GM12878 (cell line): Measurements from ENCODE around the gene CELF2. TPM values are rescaled to one million over a fixed set of nuclear protein-coding genes. Genes with fewer than 3 reads are reported as not detected.
A peak's percentile ranks its signal among the peaks of the same experiment; 100 is the strongest.

Source experiments
- ATAC-seq: fragments of 200-7000 bp; cut with Tn5 transposase; 3 replicates; pipeline ENCODE4 v1.9.1; 2020; ENCODE audit warnings: mild to moderate bottlenecking, moderate library complexity
- BruUV-seq: library from RNA; stranded (reverse); fragments of 400-500 nt; replicated peaks from 2 replicates; lab custom pipeline; 2021; lab: Mats Ljungman, UMichigan
- CTCF ChIA-PET: fragments of 300-600 bp; sonication (Branson Sonifier 250); formaldehyde crosslinking; extraction: SDS; loops from one replicate; lab custom pipeline; 2021; ENCODE audit warnings: inconsistent platforms; lab: Yijun Ruan, JAX
- POLR2A ChIA-PET: fragments of 350-600 bp; formaldehyde crosslinking; extraction: SDS; loops from one replicate; lab custom pipeline; 2021; ENCODE audit warnings: inconsistent platforms; lab: Charles Lee
- RAD21 ChIA-PET: fragments of 300-600 bp; sonication (Branson Sonifier 250); formaldehyde crosslinking; loops from one replicate; lab custom pipeline; 2023; ENCODE audit warnings: antibody characterized with exemption; ENCODE audit not compliant: unreplicated experiment; lab: Charles Lee
- SMC1A ChIA-PET: fragments of 300-600 bp; sonication (Branson Sonifier 250); formaldehyde crosslinking; loops from one replicate; lab custom pipeline; 2023; ENCODE audit not compliant: unreplicated experiment, uncharacterized antibody; lab: Charles Lee
- DNase-seq: peaks from one replicate; pipeline ENCODE4 v3.0.0-alpha.2; 2011; ENCODE audit warnings: low read depth, low spot score
- FAIRE-seq: peaks from 3 replicates; lab custom pipeline; 2011; peaks lifted over from hg19 to GRCh38; lab: Jason Lieb, UNC
- H2AFZ ChIP-seq: 2 replicates; pipeline ENCODE4 v1.6.0; 2011; ENCODE audit warnings: low read depth, low read length, control low read depth; ENCODE audit not compliant: control insufficient read depth
- H3K27ac ChIP-seq: 2 replicates; pipeline ENCODE4 v1.5.1; 2011; ENCODE audit warnings: control low read depth; ENCODE audit not compliant: control insufficient read depth, insufficient read depth
- H3K27me3 ChIP-seq, 2 experiments: replicated peaks in 1 of 2; 2 replicates each; pipeline versions ENCODE4 v1.6.0 to v1.6.1; 2011; ENCODE audit warnings: low read length in 1 of 2; ENCODE audit not compliant: control insufficient read depth in 2 of 2, insufficient read depth in 2 of 2
- H3K36me3 ChIP-seq, 2 experiments: 2 replicates each; pipeline ENCODE4 v1.5.1; 2011; ENCODE audit warnings: low read length in 1 of 2; ENCODE audit not compliant: control insufficient read depth in 2 of 2, insufficient read depth in 2 of 2
- H3K4me1 ChIP-seq: 2 replicates; pipeline ENCODE4 v1.6.1; 2011; ENCODE audit warnings: mild to moderate bottlenecking, low read length, moderate library complexity, mixed read lengths; ENCODE audit not compliant: control insufficient read depth, insufficient read depth
- H3K4me2 ChIP-seq: 2 replicates; pipeline ENCODE4 v1.6.0; 2011; ENCODE audit warnings: control low read depth; ENCODE audit not compliant: control insufficient read depth, insufficient read depth
- H3K4me3 ChIP-seq: fragments of 200-600 bp; sonication (generic); 2 replicates; pipeline ENCODE4 v1.5.1; 2016
- H3K79me2 ChIP-seq: 2 replicates; pipeline ENCODE4 v1.6.0; 2011; ENCODE audit warnings: low read length; ENCODE audit not compliant: control insufficient read depth, insufficient read depth
- H3K9ac ChIP-seq: 2 replicates; pipeline ENCODE4 v1.8.0; 2011; ENCODE audit warnings: low read length, control low read depth, mixed read lengths; ENCODE audit not compliant: control insufficient read depth, insufficient read depth
- H3K9me3 ChIP-seq: replicated peaks from 3 replicates; pipeline ENCODE4 v1.5.1; 2011; ENCODE audit warnings: mild to moderate bottlenecking, low read length; ENCODE audit not compliant: control insufficient read depth, insufficient read depth
- H4K20me1 ChIP-seq: 2 replicates; pipeline ENCODE4 v1.6.0; 2011; ENCODE audit not compliant: control insufficient read depth, insufficient read depth
- ASH2L ChIP-seq: fragments of 300-600, 200-600 bp; sonication (generic); IDR thresholded peaks from 2 replicates; pipeline ENCODE4 v1.6.1; 2017; ENCODE audit warnings: low read depth, mild to moderate bottlenecking, borderline replicate concordance
- NBN ChIP-seq: fragments of 450-650 bp; IDR thresholded peaks from 2 replicates; pipeline ENCODE4 v1.6.1; 2016
- PML ChIP-seq: IDR thresholded peaks from 2 replicates; pipeline ENCODE4 v1.6.1; 2012; ENCODE audit warnings: low read length, inconsistent platforms
- WGBS: methylation state at CpG from one replicate; pipeline ENCODE4 v1.1.6; 2016; ENCODE audit warnings: low lambda C conversion rate; ENCODE audit not compliant: insufficient replicate concordance, insufficient coverage; ENCODE audit errors: missing lambda C conversion rate; 5-methylcytosine and 5-hydroxymethylcytosine counted together
- in situ Hi-C: fragments of 300-500 bp; cut with MboI; formaldehyde crosslinking; loops from 9 replicates; pipeline ENCODE4 v1.14.3; 2018; ENCODE audit warnings: mixed read lengths
- intact Hi-C: fragments of 100-400 bp; cut with micrococcal nuclease; formaldehyde crosslinking; loops from one replicate; pipeline ENCODE4 v1.14.2; 2022; ENCODE audit not compliant: unreplicated experiment
- polyA plus RNA-seq, 11 experiments: library from polyadenylated mRNA; depleted of rRNA in 4 of 11; unstranded in 6 of 11; stranded (reverse) in 5 of 11; fragments of >200 nt; fragmentation: Nextera tagmentation in 4 of 11; fragmentation: Illumina TruSeq in 1 of 11; extraction: Ambion mirVana in 4 of 11; extraction: Trizol in 1 of 11; gene quantifications; 1 replicate in 1 of 11; 2 replicates in 10 of 11; pipeline versions ENCODE4 v1.2.1 to v1.2.3, GENCODE V29; 2011 to 2016; ENCODE audit warnings: inconsistent platforms in 2 of 11, missing spikeins in 2 of 11, low read depth in 1 of 11
- total RNA-seq, 4 experiments: library from RNA; depleted of rRNA in 3 of 4; stranded (reverse); fragments of >200 nt in 3 of 4; fragmentation: Illumina TruSeq in 1 of 4; extraction: Trizol in 1 of 4; gene quantifications; 2 replicates each; pipeline versions ENCODE4 v1.2.1 to v1.2.3, GENCODE V29; 2013 to 2021
- TF ChIP-seq, protein P1 (sequence below): IDR thresholded peaks from 2 replicates; pipeline ENCODE4 v1.6.1; 2011; ENCODE audit warnings: mild to moderate bottlenecking, low read depth, low read length, moderate library complexity; ENCODE audit not compliant: insufficient replicate concordance

The CELF2 gene
- total and polyA plus RNA-seq, 10 of the 15 experiments (the other 5 are each of a cell fraction or from before 2014, with no cell fraction given) = 20.8 to 129 (median 86.3) TPM

DNA sequence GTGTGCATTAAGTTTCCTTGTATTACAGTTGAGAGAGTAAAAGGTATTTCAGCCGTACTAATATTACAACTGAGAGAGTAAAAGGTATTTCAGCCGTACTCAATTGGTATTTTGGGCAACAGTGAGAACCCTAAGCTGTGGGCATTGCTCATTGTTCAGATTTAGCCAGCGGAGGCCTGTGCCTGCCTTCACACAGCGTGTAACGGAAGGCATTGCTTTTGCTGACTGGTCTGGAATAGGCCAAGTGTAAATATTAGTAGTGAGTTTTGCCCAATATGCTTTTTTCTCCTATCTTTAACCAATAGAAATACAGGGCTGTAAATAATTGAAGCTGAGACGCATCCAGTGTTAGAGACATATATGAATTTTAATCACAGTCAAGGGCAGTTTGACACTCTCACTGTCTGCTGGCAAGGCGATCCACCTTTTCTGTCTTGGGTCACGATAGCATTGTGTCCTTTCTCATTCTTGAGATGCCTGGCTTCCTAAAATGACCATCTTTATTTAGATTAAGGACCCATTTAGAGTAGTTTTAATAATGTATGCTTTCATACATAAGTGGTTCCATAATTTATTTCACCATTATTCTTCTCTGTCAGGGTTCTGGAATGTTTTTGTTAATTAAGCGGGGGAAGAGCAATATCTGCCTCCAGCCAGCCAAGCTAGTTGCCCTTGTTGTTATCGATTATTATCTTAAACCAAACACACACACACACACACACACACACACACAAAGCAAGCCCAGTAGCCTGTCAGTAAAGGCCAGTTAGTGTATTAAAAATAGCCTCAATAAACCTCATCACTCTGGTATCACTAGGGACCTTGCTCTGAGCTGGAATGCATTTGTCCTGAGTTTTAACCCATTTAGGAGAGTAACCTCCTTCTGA is 130.7 kb downstream of the CELF2 start:
- RAD21 ChIA-PET = no interaction called here
- in situ Hi-C loops = no loop called here

More for the DNA sequence above, 130.7 kb downstream of the CELF2 start:
- ATAC-seq (no peak), DNase-seq (no peak), FAIRE-seq (no peak)
- Histone ChIP-seq H3K36me3 (no peaks in the 10 kb centered on the region), H3K4me3 (no peak overlapping the region), H3K4me1 (peaks cover 17% of the 10 kb centered on the region), H3K27me3 (no peaks in the 10 kb centered on the region), H3K27ac (no peak overlapping the region), H3K9ac (no peak overlapping the region), H2AFZ (peak overlapping the region; percentile 74), H4K20me1 (no peaks in the 10 kb centered on the region), H3K9me3 (no peaks in the 10 kb centered on the region), H3K79me2 (no peaks in the 10 kb centered on the region), H3K4me2 (0 out of 2 replicates have a peak overlapping the region, but pooled peaks have one; percentile 23)
- POLR2A ChIA-PET = interaction anchor here (0.9 to 2.8 kb wide), 4 partner anchors 10 to 98 kb away, joined by 3 to 12 read pairs (median 3); no protein-coding TSS in a partner anchor
- WGBS = 87% methylated on average over 10 of the region's 10 CpGs
- SMC1A ChIA-PET = interaction anchor here (1.2 to 9.5 kb wide), 3 partner anchors 17 to 128 kb away, joined by 3 to 99 read pairs (median 4); no protein-coding TSS in a partner anchor
- CTCF ChIA-PET = interaction anchor here (0.6 to 2.3 kb wide), 4 partner anchors 11 to 122 kb away, joined by 3 to 7 read pairs (median 3); no protein-coding TSS in a partner anchor
- no peak for TF ChIP-seq ASH2L
- no peak for TF ChIP-seq PML
- no peak for TF ChIP-seq NBN
- TF ChIP-seq, protein P1, sequence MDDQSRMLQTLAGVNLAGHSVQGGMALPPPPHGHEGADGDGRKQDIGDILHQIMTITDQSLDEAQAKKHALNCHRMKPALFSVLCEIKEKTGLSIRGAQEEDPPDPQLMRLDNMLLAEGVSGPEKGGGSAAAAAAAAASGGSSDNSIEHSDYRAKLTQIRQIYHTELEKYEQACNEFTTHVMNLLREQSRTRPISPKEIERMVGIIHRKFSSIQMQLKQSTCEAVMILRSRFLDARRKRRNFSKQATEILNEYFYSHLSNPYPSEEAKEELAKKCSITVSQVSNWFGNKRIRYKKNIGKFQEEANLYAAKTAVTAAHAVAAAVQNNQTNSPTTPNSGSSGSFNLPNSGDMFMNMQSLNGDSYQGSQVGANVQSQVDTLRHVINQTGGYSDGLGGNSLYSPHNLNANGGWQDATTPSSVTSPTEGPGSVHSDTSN = peak; percentile 48
- intact Hi-C loops = no loop called here
- no TSS peak for BruUV-seq
